ENCODE data around the gene TLN1.

Gene TLN1

GRCh38 chr9:35684921-35685320 is 47.1 kb downstream of the TLN1 start:
- TF ChIP-seq GATA3 (IDR thresholded peaks at IDR 0.05; ENCODE audit: low read depth, low read length) (no peak), GATA2 (IDR thresholded peaks at IDR 0.05; ENCODE audit: low read depth, low read length) (no peak)

GRCh38 chr9:35683323-35683722 is 48.7 kb downstream of the TLN1 start:
- no peak for TF ChIP-seq GATA3 (IDR thresholded peaks at IDR 0.05; ENCODE audit: low read depth, low read length)
- no peak for TF ChIP-seq GATA2 (IDR thresholded peaks at IDR 0.05; ENCODE audit: low read depth, low read length)

GRCh38 chr9:35682520-35683315 is 49.3 kb downstream of the TLN1 start:
- TF ChIP-seq GATA3 (IDR thresholded peaks at IDR 0.05; ENCODE audit: low read depth, low read length): no peak
- TF ChIP-seq GATA2 (IDR thresholded peaks at IDR 0.05; ENCODE audit: low read depth, low read length): no peak

GRCh38 chr9:35682051-35682450 is 49.9 kb downstream of the TLN1 start:
- TF ChIP-seq GATA3 (IDR thresholded peaks at IDR 0.05; ENCODE audit: low read depth, low read length): no peak
- no peak for TF ChIP-seq GATA2 (IDR thresholded peaks at IDR 0.05; ENCODE audit: low read depth, low read length)

- TF ChIP-seq GATA2 (IDR thresholded peaks at IDR 0.05; ENCODE audit: low read depth, low read length) (no peak), GATA3 (IDR thresholded peaks at IDR 0.05; ENCODE audit: low read depth, low read length) (no peak)
These were observed 50.5 kb downstream of the TLN1 start for GRCh38 chr9:35681341-35682002.

GRCh38 chr9:35680331-35681105 is 51.5 kb downstream of the TLN1 start:
- TF ChIP-seq GATA3 (IDR thresholded peaks at IDR 0.05; ENCODE audit: low read depth, low read length) (no peak), GATA2 (IDR thresholded peaks at IDR 0.05; ENCODE audit: low read depth, low read length) (no peak)

- TF ChIP-seq GATA3 (IDR thresholded peaks at IDR 0.05; ENCODE audit: low read depth, low read length) (no peak), GATA2 (IDR thresholded peaks at IDR 0.05; ENCODE audit: low read depth, low read length) (no peak)
These were observed 52.1 kb downstream of the TLN1 start for GRCh38 chr9:35679766-35680330.

- TF ChIP-seq GATA3 (IDR thresholded peaks at IDR 0.05; ENCODE audit: low read depth, low read length): no peak
- TF ChIP-seq GATA2 (IDR thresholded peaks at IDR 0.05; ENCODE audit: low read depth, low read length): no peak
These were observed 52.9 kb downstream of the TLN1 start for GRCh38 chr9:35679091-35679490.

- no peak for TF ChIP-seq GATA3 (IDR thresholded peaks at IDR 0.05; ENCODE audit: low read depth, low read length)
- TF ChIP-seq GATA2 (IDR thresholded peaks at IDR 0.05; ENCODE audit: low read depth, low read length): no peak
These were observed 56.1 kb downstream of the TLN1 start for GRCh38 chr9:35675732-35676392.

- TF ChIP-seq GATA3 (IDR thresholded peaks at IDR 0.05; ENCODE audit: low read depth, low read length) (no peak), GATA2 (IDR thresholded peaks at IDR 0.05; ENCODE audit: low read depth, low read length) (no peak)
These were observed 56.8 kb downstream of the TLN1 start for GRCh38 chr9:35675204-35675603.

- no peak for TF ChIP-seq GATA3 (IDR thresholded peaks at IDR 0.05; ENCODE audit: low read depth, low read length)
- no peak for TF ChIP-seq GATA2 (IDR thresholded peaks at IDR 0.05; ENCODE audit: low read depth, low read length)
These were observed 58.0 kb downstream of the TLN1 start for GRCh38 chr9:35674025-35674361.

- TF ChIP-seq GATA2 (IDR thresholded peaks at IDR 0.05; ENCODE audit: low read depth, low read length) (no peak), GATA3 (IDR thresholded peaks at IDR 0.05; ENCODE audit: low read depth, low read length) (no peak)
These were observed 58.6 kb downstream of the TLN1 start, which contains the start of gene CA9 for GRCh38 chr9:35673132-35674024. Gene CA9, plus strand, starts transcription at chr9:35673928. Its CDS starts 32 bp downstream, at chr9:35673960.

Measured in SH-SY5Y (cell line).